Stimulated activated CD8-positive, alpha-beta memory T cell treated with anti-CD3 and anti-CD28 coated beads, Interleukin-2, amount 100 ng/mL, for 1 hour (primary cell): ENCODE data around the gene EFCAB7.
A peak's percentile ranks its signal among the peaks of the same experiment; 100 is the strongest.

Source experiments
- DNase-seq, 2 donors: peaks; one replicate each; pipeline ENCODE4 v3.0.0-alpha.2; 2020; ENCODE audit warnings: low read depth in 2 of 2

Gene EFCAB7

DNA sequence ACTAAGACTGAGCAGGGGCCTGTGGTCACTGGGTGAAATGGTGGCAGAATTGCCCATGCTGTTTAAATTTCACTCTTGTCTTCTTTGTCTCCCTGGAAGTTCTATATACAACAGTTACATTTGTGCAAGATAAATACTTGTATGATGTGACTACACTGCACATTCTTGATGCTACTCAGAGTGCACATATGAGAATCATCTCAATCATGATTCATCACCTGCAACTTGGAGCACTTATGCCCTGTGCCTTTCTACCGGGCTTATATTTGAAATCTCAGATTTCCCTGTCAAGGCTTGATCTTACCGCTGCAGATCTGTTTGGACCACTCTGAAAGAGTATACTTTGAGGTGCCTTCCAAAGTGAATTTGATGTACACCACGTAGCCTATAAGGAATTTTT lies 80.5 kb downstream of the EFCAB7 start:
- DNase-seq = no peak

DNA sequence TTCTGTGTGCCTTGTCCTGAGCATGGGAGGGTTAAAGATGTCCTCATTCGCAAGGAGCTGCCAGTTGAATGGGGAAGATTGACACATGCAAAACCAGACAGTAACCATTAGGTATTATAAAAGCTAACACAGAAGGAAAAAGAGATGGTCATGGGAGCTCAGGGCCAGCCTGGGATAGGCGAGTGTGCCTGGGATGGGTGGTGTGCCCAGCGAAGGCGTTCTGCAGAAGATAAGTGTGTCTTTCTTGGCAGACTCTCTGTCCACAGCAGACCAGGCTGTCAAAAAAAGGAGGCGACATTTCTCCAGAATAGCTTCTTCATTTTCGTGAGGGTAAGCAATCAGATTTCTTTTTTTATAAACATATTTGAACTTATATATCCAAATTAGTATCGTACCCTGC lies 84.0 kb downstream of the EFCAB7 start:
- DNase-seq = no peak

DNA sequence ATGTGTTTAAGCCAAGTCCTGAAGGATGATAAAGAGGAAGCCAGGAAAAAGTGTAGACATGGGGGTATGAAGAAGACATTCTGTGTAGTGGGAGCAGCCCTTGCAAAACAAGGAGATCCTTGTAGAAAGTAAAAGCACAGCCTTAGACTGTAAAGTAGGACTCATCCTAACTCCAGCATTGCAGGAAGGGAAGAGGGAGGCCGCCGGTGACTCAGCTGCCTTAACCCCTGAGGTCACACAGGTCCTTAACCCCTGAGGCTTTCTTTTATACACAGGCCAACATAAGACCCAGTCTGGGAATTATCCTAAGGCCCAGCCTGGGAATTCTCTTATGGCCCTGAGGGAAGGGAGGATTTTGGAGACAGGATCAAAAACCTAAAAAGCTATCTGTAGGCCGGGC lies 87.9 kb downstream of the EFCAB7 start:
- no peak for DNase-seq

DNA sequence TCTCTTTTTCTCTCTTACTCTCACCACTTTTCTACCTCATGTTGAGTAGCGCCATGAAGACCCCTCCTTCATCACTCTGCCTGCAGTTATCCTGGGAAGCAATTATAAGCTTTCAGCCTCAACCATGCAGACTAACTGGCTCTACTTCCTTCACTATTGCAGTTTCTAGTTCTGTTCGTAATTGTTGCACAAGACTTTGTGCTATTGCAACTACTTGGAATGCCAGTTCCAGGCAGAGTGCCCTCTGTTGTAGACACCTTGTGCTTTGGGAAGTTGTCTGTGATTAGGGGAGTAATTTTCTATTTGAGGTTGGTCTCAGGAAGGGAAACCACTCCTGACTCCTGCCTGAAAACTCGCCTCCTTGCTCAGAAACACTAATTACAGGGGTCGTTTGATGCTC lies 89.2 kb downstream of the EFCAB7 start:
- no peak for DNase-seq

DNA sequence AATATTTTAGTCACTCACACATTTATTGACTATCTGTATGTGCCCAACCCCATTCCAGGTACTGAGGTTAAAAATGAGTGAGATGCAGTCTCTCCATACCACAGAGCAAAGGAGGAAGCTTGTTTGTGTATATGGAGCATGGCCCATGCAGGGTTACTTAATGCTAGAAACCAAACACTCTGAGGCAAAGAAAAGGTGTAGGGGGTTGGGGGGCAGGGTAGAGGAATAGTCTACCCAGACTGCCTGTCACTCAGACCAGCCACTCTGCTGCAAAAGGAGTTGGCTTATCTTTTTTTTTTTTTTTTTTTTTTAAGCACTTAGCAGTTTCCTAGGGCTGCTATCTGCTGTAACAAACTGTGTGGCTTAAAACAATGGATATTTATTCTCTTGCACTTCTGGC lies 89.6 kb downstream of the EFCAB7 start:
- DNase-seq = no peak

DNA sequence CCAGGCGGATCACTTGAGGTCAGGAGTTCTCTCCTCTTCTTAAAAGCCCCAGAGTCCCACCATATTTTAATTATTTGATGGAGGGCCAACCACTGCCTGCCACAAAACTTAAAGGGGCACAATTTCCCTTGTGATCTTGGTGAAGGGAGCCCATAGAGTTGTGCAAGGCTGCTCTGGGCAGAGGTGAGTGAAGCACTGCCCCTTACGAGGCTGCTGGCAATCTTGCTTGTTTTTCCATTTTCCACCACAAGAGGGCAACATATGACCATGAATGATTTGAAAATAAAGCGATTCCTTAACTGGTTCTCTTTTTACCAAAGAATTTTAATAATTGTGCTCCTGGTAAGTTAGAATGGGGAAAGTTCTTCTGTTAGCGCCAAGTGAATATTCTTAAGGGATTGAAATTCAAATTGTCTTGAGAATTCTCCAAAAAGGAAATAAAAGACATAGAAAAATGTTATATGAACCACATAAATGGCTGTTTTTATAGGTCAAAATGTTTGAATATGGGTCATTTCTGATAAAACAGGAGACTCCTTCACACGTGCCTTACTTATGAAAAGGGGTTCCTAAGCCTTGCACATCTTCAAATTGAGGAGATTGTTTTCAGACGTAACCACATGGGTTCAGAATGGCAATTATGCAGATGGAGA lies 92.6 kb downstream of the EFCAB7 start:
- peak; percentile 28 to 39 for DNase-seq

DNA sequence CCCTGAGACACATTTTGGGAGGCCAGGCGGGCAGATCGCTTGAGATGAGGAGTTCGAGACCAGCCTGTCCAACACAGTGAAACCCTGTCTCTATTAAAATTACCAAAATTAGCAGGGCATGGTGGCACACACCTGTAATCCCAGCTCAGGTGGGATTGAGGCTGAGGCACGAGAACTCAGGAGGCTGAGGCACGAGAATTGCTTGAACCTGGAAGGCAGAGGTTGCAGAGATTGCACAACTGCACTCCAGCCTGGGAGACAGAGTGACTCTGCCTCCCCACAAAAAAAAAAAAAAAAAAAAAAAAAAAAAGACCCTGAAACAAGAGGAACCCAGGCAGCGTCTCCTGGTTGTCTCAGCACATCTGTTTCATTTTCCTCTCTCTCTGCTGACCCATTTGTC lies 94.1 kb downstream of the EFCAB7 start:
- no peak for DNase-seq

DNA sequence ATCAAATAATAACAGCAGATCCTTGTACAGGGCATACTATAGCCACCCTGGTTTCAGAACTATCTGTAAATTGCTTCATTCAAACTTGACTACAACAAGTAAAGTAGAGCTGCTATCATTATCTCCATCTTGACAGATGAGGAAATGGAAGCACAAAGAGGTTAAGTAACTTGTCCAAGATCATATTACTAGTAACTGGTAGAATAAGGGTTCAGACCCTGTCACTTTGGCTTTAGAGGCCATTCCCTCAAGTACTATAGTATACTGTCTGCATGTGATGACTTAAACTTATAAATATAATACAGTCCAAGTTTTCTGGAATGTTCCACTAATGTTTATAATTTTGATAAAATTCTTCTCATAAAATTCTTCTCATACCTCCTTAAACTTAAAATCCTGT lies 94.7 kb downstream of the EFCAB7 start:
- DNase-seq = no peak

DNA sequence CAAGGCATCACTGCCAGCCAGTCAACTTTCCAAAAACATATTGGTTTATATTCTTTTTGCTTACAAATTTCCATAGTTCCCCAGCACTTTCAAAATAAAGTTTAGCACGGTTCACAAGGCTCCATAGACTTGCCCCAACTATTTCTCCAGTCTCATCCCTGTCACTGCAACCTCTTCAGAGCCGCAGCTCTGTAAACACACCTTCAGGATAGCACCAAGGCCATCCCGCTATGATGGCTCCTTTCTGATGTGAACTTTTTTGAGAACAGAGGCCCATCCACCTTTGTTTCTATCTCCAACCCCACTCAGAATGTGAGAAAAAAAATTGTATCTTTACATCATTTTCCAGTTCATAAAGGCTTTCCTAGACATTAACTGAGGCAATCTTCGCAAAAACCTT lies 96.2 kb downstream of the EFCAB7 start:
- no peak for DNase-seq

DNA sequence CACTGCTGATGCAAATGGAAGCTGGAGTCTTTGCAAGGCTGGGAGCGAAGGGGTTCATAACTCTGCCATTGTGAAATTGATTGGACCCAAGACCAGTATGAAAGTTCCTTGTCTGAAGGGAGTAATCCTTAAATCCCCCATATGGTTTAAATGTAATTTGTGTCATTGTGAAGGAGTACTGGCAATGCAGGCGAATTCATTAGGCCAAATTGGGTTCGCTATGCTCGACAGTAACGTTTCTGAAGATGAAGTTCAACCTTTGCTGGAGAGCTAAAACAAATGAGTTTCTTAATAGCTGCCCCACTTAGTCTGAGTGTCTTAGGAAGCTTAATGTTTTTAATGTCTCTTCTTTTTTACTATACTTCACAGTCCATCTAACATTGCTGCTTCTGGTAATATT lies 97.3 kb downstream of the EFCAB7 start:
- DNase-seq = no peak

DNA sequence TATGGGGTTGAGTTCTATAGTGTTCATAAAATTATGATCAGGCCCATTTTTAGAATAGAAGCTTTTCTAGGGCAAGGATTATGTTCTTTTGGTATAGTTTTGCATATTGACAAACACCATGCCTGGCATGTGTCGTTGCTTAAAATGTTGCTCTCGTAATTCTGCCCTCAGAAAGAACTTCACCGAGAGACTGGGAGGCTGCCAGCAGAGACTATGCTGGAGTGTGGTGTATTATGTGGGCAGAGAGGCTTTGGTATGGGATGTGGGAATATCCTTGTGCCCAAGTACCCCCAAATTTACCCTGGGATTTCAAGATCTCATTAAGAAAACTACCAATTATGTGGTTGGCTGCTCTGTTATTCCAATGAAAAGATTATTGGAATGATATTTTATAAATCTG lies 97.8 kb downstream of the EFCAB7 start:
- DNase-seq = no peak

DNA sequence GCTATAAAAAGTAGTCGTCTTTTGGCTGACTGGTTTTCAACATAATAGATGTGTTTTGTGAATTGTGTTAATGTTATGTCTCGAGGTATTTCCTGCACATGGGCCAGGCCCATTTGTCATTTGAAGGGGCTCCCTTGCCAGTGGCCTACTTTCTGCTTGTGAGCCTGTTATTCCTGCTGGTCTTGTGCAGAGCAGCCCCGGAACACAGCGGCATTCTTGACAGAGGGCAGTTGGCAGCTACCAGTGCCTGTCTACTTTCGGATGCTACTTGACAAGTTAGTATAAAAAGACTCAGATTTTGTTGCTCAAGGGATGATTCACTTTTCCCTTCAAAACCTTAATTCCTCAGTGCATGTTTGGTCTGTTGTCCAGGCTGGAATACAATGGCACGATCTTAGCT lies 98.4 kb downstream of the EFCAB7 start:
- no peak for DNase-seq
